Measurements from ENCODE around the gene SAMD10. TPM values are rescaled to one million over a fixed set of nuclear protein-coding genes. Genes with fewer than 3 reads are reported as not detected.

The SAMD10 gene
- total and polyA plus RNA-seq, 2 of the 8 experiments (the other 6 are each of a cell fraction or from before 2014, with no cell fraction given): 3.0 to 5.2 TPM

GRCh38 chr20:64000906-64001305, 21.5 kb upstream of the SAMD10 start:
- peaks cover 7 to 9% of the 10 kb centered on the region in 2 experiments for H4K20me1 ChIP-seq (replicated peaks in 1 of 2; ENCODE audit: control insufficient read depth in 1 of 2, insufficient read depth in 2 of 2, low read length in 2 of 2)
- H2AFZ ChIP-seq (ENCODE audit: low read length): no peak overlapping the region
- no peaks in the 10 kb centered on the region for H3K27me3 ChIP-seq (replicated peaks in 1 of 4; ENCODE audit: control insufficient read depth in 3 of 4, extremely low read depth in 1 of 4, insufficient read depth in 3 of 4, low read length in 3 of 4)
- H3K79me2 ChIP-seq (ENCODE audit: control insufficient read depth in 1 of 2, insufficient read depth in 2 of 2, low read length in 2 of 2): no peaks in the 10 kb centered on the region
- H2AK5ac ChIP-seq (ENCODE audit: low read depth, low read length): no peak overlapping the region
- H2BK120ac ChIP-seq (replicated peaks; ENCODE audit: low read depth, low read length): no peak overlapping the region
- H4K8ac ChIP-seq (ENCODE audit: extremely low read depth, insufficient read depth, low read length): no peak overlapping the region
- H4K91ac ChIP-seq (replicated peaks; ENCODE audit: insufficient read length, low read length): no peak overlapping the region
- DNase-seq (ENCODE audit: low read depth in 1 of 2, low spot score in 2 of 2) (no peak), FAIRE-seq (no peak)
- 0 out of 7 replicates have a peak, but pooled peaks cover 0 to 2% (median 0%) of the 10 kb centered on the region in 4 experiments for H3K4me1 ChIP-seq (replicated peaks in 1 of 4; ENCODE audit: control insufficient read depth in 3 of 4, insufficient read depth in 4 of 4, low read length in 3 of 4)
- H4K5ac ChIP-seq (ENCODE audit: insufficient read length, low read depth, low read length): no peak overlapping the region
- H3K4me3 ChIP-seq (ENCODE audit: extremely low read depth in 1 of 4, insufficient read depth in 2 of 4, low read depth in 3 of 4, low read length in 4 of 4): no peak overlapping the region
- H2BK15ac ChIP-seq (ENCODE audit: low read length): no peak overlapping the region
- no peak overlapping the region for H3K14ac ChIP-seq (ENCODE audit: insufficient read length)
- no peak for TF ChIP-seq ATF2 (IDR thresholded peaks at IDR 0.05; ENCODE audit: low read length)
- TF ChIP-seq SRF (IDR thresholded peaks at IDR 0.05; ENCODE audit: low read depth, low read length): no peak
- TF ChIP-seq SP4 (IDR thresholded peaks at IDR 0.05; ENCODE audit: low read length): no peak
- ChIA-PET CTCF (ENCODE audit: partially characterized antibody) (no interaction called here), POLR2A (ENCODE audit: partially characterized antibody) (interaction anchor here (0.6 to 1.4 kb wide), 3 partner anchors 9 to 114 kb away, joined by 3 to 5 read pairs (median 4); no protein-coding TSS in a partner anchor)
- WGBS, 2 experiments (ENCODE audit: extremely low coverage in 1 of 2, insufficient coverage in 1 of 2, insufficient read length in 1 of 2, insufficient replicate concordance in 2 of 2, low coverage in 1 of 2, low lambda C conversion rate in 2 of 2, missing lambda C conversion rate in 1 of 2): 96% methylated on average over 12 of the region's 12 CpGs; no CpG with 5 or more reads in 1 of the 2 experiments
- H2BK12ac ChIP-seq (ENCODE audit: low read depth, low read length): no peak overlapping the region
- peaks cover 7% of the 10 kb centered on the region for H3K79me1 ChIP-seq (ENCODE audit: low read depth, low read length)
- H3K23me2 ChIP-seq (ENCODE audit: low read depth, low read length): no peaks in the 10 kb centered on the region
- no peak overlapping the region for H3K4ac ChIP-seq (replicated peaks; ENCODE audit: insufficient read length, low read depth, low read length)
- no peaks in the 10 kb centered on the region for H3K9me3 ChIP-seq (ENCODE audit: insufficient read depth in 2 of 2, low read depth in 1 of 2, low read length in 1 of 2)
- no peak overlapping the region for H3K18ac ChIP-seq (ENCODE audit: extremely low read depth, low read length)
- H3K4me2 ChIP-seq (ENCODE audit: insufficient read depth in 1 of 2, low read depth in 2 of 2, low read length in 2 of 2): no peak overlapping the region
- H3K27ac ChIP-seq (ENCODE audit: low read depth, low read length): no peak overlapping the region
- H3K9ac ChIP-seq (replicated peaks in 1 of 4; ENCODE audit: extremely low read depth in 1 of 4, low read depth in 3 of 4, low read length in 3 of 4): no peak overlapping the region
- no peak overlapping the region for H2BK5ac ChIP-seq (ENCODE audit: low read depth, low read length)
- no peak overlapping the region for H3K23ac ChIP-seq (ENCODE audit: insufficient read length)
- H3K56ac ChIP-seq (replicated peaks; ENCODE audit: insufficient read length, low read depth, low read length): no peak overlapping the region
- H2BK20ac ChIP-seq (ENCODE audit: low read length): no peak overlapping the region
- peaks cover 17 to 66% (median 40%) of the 10 kb centered on the region in 4 experiments for H3K36me3 ChIP-seq (ENCODE audit: control insufficient read depth in 2 of 4, insufficient read depth in 4 of 4, low read length in 3 of 4)

Data from H1 (cell line).